ENCODE results near the gene SHC4. TPM values are rescaled to one million over a fixed set of nuclear protein-coding genes. Genes with fewer than 3 reads are reported as not detected.

Gene SHC4
- total RNA-seq, 1 donor from 2014 or later: 5.0 TPM

DNA sequence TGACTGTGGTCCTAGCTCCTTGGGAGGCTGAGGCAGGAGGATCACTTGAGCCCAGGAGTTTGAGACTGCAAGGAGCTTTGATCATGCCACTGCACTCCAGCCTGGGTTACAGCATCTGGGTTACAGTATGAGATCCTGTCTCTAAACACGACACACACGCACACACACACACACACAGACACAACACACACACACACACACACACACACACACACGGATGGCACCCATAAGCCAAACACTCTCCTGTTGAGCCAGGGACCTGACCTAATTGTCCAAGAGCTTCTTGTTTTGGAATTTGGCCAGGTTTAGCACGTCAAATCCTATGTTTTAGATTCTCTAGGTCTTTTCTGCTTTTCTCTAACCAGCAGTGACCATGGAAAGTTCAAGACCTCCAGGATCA lies 59.0 kb downstream of the SHC4 start:
- Mint-ChIP-seq H3K36me3 (ENCODE audit: low read depth) (no peaks in the 10 kb centered on the region), H3K27ac (ENCODE audit: unreplicated experiment) (no peak overlapping the region), H3K9me3 (peaks cover 3% of the 10 kb centered on the region), H3K4me3 (no peak overlapping the region), H3K27me3 (ENCODE audit: low read depth) (no peaks in the 10 kb centered on the region), H3K4me1 (peaks cover 22% of the 10 kb centered on the region)
- TF ChIP-seq, protein P1, sequence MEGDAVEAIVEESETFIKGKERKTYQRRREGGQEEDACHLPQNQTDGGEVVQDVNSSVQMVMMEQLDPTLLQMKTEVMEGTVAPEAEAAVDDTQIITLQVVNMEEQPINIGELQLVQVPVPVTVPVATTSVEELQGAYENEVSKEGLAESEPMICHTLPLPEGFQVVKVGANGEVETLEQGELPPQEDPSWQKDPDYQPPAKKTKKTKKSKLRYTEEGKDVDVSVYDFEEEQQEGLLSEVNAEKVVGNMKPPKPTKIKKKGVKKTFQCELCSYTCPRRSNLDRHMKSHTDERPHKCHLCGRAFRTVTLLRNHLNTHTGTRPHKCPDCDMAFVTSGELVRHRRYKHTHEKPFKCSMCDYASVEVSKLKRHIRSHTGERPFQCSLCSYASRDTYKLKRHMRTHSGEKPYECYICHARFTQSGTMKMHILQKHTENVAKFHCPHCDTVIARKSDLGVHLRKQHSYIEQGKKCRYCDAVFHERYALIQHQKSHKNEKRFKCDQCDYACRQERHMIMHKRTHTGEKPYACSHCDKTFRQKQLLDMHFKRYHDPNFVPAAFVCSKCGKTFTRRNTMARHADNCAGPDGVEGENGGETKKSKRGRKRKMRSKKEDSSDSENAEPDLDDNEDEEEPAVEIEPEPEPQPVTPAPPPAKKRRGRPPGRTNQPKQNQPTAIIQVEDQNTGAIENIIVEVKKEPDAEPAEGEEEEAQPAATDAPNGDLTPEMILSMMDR (conservative IDR thresholded peaks at IDR 0.05): no peak
- DNase-seq (ENCODE audit: low read depth, low spot score): no peak

DNA sequence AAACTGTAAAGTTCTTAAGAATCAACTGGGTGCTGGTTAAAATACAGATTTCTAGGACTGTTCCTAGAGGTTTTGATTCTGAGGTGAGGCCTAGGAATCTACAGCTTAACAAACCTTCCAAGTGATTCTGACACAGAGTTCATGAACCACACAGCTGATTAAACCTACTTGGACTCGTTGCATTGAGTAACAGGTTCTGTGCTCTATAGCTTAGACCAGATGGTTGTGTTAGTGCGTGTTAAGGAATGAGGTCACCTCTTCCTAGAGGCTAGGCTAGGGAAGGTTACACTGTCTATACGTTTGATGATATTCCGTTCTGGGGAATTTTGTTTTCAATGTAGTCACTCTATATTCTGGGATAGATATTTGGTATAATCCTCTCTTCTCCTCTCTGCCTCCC lies 63.9 kb downstream of the SHC4 start:
- H3K4me1 Mint-ChIP-seq: peaks cover 34% of the 10 kb centered on the region
- TF ChIP-seq, protein P1 (conservative IDR thresholded peaks at IDR 0.05): no peak
- H3K36me3 Mint-ChIP-seq (ENCODE audit: low read depth): no peaks in the 10 kb centered on the region
- no peak for DNase-seq (ENCODE audit: low read depth, low spot score)
- no peak overlapping the region for H3K27ac Mint-ChIP-seq (ENCODE audit: unreplicated experiment)
- H3K4me3 Mint-ChIP-seq: no peak overlapping the region
- no peaks in the 10 kb centered on the region for H3K27me3 Mint-ChIP-seq (ENCODE audit: low read depth)
- H3K9me3 Mint-ChIP-seq: no peaks in the 10 kb centered on the region

DNA sequence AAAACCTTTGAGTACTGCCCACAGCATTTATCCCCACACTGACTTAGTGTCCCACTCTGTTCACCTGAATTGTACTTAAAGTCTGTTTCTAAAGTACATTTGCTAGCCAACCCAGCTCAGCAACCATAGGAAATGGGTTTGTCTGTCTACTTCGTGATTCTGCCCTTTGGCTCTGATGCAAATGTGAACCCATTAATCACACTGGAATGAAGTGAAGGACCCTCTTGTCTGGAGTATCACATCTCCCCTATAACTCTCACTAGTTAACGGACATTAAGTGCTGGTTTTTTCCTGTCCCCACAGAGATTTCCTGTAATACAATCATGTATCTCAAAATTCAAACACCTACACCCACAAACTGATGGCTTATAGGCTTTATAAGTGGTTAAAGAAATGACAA lies 65.3 kb downstream of the SHC4 start:
- peak overlapping the region; percentile 96 for H3K27ac Mint-ChIP-seq (ENCODE audit: unreplicated experiment)
- no peaks in the 10 kb centered on the region for H3K27me3 Mint-ChIP-seq (ENCODE audit: low read depth)
- H3K9me3 Mint-ChIP-seq: no peaks in the 10 kb centered on the region
- no peaks in the 10 kb centered on the region for H3K36me3 Mint-ChIP-seq (ENCODE audit: low read depth)
- DNase-seq (ENCODE audit: low read depth, low spot score): no peak
- TF ChIP-seq, protein P1 (conservative IDR thresholded peaks at IDR 0.05): no peak
- peaks cover 39% of the 10 kb centered on the region for H3K4me1 Mint-ChIP-seq
- peak overlapping the region; percentile 68 for H3K4me3 Mint-ChIP-seq

DNA sequence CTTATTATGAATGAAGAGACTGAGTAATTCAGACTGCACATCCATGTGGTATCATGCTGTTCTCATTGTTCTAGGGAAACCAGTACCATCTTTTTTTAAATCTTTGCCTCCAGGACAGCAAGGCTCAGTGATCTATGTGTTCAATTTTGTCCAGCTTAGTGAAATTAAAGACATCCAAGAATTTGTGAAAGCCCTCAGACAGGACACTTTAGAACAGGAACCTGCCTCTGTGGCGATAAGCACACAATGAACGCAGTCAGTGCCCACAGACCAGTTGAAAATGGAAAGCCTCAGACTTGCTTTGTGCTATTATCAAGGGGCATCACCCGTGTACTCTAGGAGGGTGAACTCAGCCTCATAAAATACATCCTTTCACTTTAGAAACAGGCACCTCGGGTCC lies 65.7 kb downstream of the SHC4 start:
- Mint-ChIP-seq H3K27me3 (ENCODE audit: low read depth) (no peaks in the 10 kb centered on the region), H3K36me3 (ENCODE audit: low read depth) (no peaks in the 10 kb centered on the region), H3K9me3 (no peaks in the 10 kb centered on the region), H3K4me1 (peaks cover 39% of the 10 kb centered on the region), H3K4me3 (peak overlapping the region; percentile 68), H3K27ac (ENCODE audit: unreplicated experiment) (peak overlapping the region; percentile 96)
- TF ChIP-seq, protein P1 (conservative IDR thresholded peaks at IDR 0.05): no peak
- DNase-seq (ENCODE audit: low read depth, low spot score): no peak

DNA sequence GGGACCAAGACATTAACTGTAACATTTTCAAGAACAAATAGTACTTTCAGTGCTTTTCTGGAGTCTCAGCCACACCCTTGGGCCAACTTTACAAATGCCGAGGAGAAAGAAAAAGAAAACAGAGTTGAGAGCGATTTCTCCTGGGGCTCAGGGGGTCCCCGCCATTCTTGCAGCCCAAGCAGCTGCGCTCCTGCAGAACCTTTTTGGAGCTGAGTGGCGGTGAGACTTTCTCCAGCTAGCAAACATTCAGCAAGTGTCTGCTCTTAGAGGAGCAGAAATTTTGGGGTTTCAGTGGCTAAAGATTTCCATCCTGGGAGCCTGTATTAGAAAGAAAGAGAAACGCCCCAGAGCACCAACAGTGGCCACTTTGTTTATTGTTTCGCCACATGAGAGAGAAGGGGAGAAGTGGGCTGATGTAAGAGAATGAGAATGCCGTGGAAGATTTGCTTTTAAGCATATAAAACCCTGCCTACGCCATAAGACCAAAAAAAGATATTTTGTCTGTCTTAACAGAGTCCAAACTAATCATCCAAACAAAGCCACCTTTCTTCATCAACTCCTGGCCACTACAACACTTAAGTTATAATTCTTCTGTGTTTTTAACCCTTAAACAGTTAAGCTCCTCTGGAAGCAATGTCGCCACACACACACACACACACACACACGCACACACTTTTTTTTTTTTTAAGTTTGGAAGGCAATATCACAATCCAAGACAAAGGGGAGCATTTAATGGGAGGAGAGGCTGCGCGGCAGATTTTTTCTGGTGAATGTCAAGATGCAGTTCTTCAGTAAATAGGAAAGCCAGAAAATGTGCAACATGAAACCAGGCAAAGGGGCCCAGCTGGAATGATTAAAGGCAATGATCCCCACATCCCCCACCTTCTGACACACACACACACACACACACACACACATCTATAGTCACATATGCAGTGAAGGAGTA lies 66.6 kb downstream of the SHC4 start:
- TF ChIP-seq, protein P1 (conservative IDR thresholded peaks at IDR 0.05): no peak
- no peaks in the 10 kb centered on the region for H3K27me3 Mint-ChIP-seq (ENCODE audit: low read depth)
- peak; percentile 39 for DNase-seq (ENCODE audit: low read depth, low spot score)
- H3K27ac Mint-ChIP-seq (ENCODE audit: unreplicated experiment): peak overlapping the region; percentile 96
- peak overlapping the region; percentile 68 for H3K4me3 Mint-ChIP-seq
- no peaks in the 10 kb centered on the region for H3K9me3 Mint-ChIP-seq
- H3K36me3 Mint-ChIP-seq (ENCODE audit: low read depth): no peaks in the 10 kb centered on the region
- peaks cover 35% of the 10 kb centered on the region for H3K4me1 Mint-ChIP-seq

Measured in neural crest cell (in vitro differentiated cells).